Cardiac muscle cell (in vitro differentiated cells and primary cell): ENCODE measurements around the gene HOXB3. TPM values are rescaled to one million over a fixed set of nuclear protein-coding genes. Genes with fewer than 3 reads are reported as not detected.

Experiments used
- DNase-seq, 2 donors: peaks; one replicate each; pipeline versions ENCODE4 v3.0.0 to v3.0.0-alpha.2; 2010 to 2017; ENCODE audit warnings: low read depth in 1 of 2, low spot score in 1 of 2
- H3K27ac ChIP-seq: fragments of 200-600 bp; sonication (generic); 2 replicates; pipeline ENCODE4 v1.5.1; 2016
- H3K27me3 ChIP-seq: fragments of 200-600 bp; sonication (generic); 2 replicates; pipeline ENCODE4 v1.6.0; 2016; ENCODE audit warnings: control low read depth
- H3K36me3 ChIP-seq: fragments of 200-600 bp; sonication (generic); 2 replicates; pipeline ENCODE4 v1.5.1; 2016; ENCODE audit warnings: control low read depth
- H3K4me1 ChIP-seq: fragments of 200-600 bp; sonication (generic); 2 replicates; pipeline ENCODE4 v1.8.1; 2017; ENCODE audit warnings: low read depth, mild to moderate bottlenecking, mixed run types
- H3K4me3 ChIP-seq: fragments of 200-600 bp; sonication (generic); 2 replicates; pipeline ENCODE4 v1.5.1; 2016; ENCODE audit warnings: mild to moderate bottlenecking
- H3K9me3 ChIP-seq: fragments of 200-600 bp; sonication (generic); 2 replicates; pipeline ENCODE4 v1.5.1; 2017; ENCODE audit warnings: low read depth, mild to moderate bottlenecking, control low read depth
- polyA plus RNA-seq: library from polyadenylated mRNA; unstranded; fragments of >200 nt; fragmentation: Nextera tagmentation; extraction: Ambion mirVana; gene quantifications from 2 replicates; pipeline ENCODE4 v1.2.1, GENCODE V29; 2016
- total RNA-seq: library from RNA; depleted of rRNA; stranded (reverse); fragments of >200 nt; gene quantifications from 2 replicates; pipeline ENCODE4 v1.2.3, GENCODE V29; 2016
- TF ChIP-seq, protein P1 (sequence below): IDR thresholded peaks from 2 replicates; pipeline ENCODE4 v1.5.1; 2012; ENCODE audit warnings: low read depth, mild to moderate bottlenecking, low read length

HOXB3 gene
- total and polyA plus RNA-seq, 2 experiments from 2014 or later: 24.9 to 37.7 TPM

DNA sequence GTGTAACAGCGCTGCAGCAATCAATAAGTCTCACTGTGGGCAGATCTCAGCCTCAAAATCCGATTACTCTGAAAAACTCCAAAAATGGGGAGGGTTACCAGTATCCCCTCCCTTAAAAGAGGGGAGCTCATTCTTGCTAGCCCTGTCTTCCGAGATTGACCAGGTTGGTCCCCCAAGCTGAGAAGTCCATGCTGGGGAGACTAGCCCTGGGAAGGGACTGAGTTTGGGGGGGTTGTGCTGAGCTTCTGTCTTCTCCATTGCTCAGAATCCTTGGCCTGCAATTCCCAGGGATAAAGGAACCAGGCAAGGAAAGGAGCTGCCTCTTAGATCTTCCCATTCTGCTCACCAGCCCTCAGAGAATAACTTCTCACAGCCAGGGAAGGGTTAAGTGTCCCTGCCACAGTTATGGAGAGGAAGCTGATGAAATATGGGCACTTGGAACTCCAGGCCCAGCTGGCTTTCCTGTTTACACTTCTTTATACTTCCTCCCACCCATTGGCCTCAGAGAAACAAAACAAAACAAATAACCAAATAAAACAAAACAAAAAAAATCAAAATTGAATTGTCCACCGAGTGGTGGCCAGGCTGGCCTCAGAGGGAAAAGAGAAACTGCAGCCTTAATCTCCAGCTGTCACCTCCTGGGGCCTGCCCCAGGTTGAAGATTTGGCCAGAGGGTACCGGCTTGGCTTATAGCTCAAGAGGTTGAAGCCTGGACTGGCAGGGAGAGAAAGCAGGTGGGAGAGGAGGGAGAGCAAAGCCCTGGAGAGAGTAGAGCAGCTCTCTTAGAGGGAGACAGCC, 2.6 kb downstream of the HOXB3 start:
- Histone ChIP-seq H3K4me3 (no peak overlapping the region), H3K36me3 (no peaks in the 10 kb centered on the region), H3K27ac (no peak overlapping the region), H3K9me3 (no peaks in the 10 kb centered on the region), H3K27me3 (peaks cover 100% of the 10 kb centered on the region), H3K4me1 (peaks cover 6% of the 10 kb centered on the region)
- DNase-seq: no peak
- TF ChIP-seq, protein P1, sequence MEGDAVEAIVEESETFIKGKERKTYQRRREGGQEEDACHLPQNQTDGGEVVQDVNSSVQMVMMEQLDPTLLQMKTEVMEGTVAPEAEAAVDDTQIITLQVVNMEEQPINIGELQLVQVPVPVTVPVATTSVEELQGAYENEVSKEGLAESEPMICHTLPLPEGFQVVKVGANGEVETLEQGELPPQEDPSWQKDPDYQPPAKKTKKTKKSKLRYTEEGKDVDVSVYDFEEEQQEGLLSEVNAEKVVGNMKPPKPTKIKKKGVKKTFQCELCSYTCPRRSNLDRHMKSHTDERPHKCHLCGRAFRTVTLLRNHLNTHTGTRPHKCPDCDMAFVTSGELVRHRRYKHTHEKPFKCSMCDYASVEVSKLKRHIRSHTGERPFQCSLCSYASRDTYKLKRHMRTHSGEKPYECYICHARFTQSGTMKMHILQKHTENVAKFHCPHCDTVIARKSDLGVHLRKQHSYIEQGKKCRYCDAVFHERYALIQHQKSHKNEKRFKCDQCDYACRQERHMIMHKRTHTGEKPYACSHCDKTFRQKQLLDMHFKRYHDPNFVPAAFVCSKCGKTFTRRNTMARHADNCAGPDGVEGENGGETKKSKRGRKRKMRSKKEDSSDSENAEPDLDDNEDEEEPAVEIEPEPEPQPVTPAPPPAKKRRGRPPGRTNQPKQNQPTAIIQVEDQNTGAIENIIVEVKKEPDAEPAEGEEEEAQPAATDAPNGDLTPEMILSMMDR: no peak

DNA sequence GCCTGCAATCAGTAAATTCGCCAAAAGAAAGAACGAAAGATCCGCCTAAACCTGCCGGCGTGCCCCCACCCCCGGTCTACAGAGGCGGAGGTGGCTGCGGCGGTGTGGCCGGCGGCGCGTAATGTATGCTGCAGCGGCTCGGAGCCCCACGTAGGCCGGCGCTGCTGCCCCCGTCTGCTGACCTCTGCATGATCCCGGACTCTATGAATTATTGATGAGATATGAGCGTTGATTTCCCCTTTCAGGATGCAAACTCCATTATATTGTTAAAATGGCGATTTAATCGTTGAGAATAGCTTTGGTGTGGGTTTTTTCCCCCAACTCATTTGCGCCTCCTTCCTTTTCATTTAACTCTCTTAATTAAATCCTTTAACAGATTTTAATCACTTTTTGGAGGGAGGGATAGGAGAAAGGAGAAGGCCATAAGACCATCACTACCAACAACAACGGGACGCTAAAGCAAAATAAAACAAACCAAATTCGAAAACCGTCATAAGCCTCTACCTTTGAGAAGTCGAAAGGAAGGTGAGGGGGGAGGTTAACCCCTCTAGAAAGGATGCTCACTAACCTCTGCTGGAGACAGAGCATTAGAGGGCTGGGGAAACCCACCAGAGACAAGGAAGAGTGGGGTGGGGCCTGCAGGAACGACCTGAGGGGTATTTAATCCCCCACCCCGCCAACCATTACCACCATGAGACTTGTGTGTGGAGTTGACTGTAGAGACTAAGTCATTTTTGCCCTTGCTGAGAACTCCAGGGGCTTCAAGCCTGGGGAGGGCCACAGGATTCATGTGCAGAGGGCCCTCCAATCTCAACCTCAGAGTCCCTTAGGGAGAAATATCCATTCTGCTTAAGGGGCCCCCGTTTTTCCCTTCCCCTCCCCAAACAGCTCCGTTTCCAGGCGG, 3.4 kb downstream of the HOXB3 start:
- no peak overlapping the region for H3K27ac ChIP-seq
- no peaks in the 10 kb centered on the region for H3K9me3 ChIP-seq
- no peak overlapping the region for H3K4me3 ChIP-seq
- no peak for DNase-seq
- H3K4me1 ChIP-seq: peaks cover 6% of the 10 kb centered on the region
- peaks cover 100% of the 10 kb centered on the region for H3K27me3 ChIP-seq
- no peaks in the 10 kb centered on the region for H3K36me3 ChIP-seq
- TF ChIP-seq, protein P1: no peak

DNA sequence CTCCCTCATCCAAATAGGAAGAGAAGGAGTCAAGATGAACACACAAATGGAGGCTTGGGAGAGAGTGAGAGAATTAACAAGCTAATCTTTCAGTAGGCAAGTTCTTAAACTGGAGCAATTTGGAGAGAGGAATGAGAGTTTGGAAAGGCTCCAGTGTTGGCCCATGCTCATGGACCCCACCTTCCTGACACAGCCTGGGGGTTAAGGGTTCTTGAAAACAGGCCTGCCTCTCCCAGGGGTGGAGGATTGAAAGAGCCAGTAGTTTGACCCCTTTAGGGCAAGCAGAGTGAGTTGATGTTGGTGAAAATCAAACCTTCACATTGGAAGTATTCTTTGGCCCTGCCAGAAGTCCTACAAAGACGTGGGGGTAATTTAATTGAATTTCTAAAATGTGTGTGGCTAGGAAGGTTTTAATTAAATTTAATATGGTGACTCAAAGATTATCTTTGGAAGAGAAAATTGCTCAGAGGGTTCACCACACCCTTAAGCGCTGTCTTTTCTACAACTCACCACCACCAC, 5.8 kb downstream of the HOXB3 start:
- no peak overlapping the region for H3K4me3 ChIP-seq
- TF ChIP-seq, protein P1: no peak
- no peaks in the 10 kb centered on the region for H3K36me3 ChIP-seq
- no peak overlapping the region for H3K27ac ChIP-seq
- no peaks in the 10 kb centered on the region for H3K9me3 ChIP-seq
- H3K4me1 ChIP-seq: peaks cover 6% of the 10 kb centered on the region
- peaks cover 100% of the 10 kb centered on the region for H3K27me3 ChIP-seq
- DNase-seq: no peak

DNA sequence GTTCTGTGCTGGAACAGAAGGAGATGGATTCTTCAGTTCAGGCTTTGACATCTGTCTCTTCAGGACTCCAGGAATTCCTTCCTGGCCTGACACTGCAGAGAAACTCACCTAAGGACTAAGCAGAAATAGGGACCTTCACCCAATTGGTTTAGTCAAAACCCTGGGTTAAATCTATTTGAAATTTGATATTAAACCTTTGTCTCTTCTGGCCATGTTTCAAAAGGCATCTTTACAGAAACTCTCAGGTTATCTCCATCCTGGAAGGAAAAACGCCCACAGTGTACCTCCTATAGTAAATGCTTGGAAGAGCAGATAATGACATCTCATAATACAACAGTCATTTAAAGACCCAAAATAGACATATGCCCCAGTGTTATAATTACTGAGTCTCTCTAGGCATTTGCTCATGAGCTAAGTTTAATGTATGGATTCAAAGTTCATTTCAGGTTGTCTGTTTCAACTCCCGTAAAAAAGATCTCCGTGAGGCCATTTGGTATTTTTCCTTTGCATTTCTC, 6.3 kb downstream of the HOXB3 start:
- Histone ChIP-seq H3K4me3 (no peak overlapping the region), H3K4me1 (peaks cover 6% of the 10 kb centered on the region), H3K27ac (no peak overlapping the region), H3K9me3 (no peaks in the 10 kb centered on the region), H3K27me3 (peaks cover 100% of the 10 kb centered on the region), H3K36me3 (no peaks in the 10 kb centered on the region)
- no peak for DNase-seq
- TF ChIP-seq, protein P1: no peak

DNA sequence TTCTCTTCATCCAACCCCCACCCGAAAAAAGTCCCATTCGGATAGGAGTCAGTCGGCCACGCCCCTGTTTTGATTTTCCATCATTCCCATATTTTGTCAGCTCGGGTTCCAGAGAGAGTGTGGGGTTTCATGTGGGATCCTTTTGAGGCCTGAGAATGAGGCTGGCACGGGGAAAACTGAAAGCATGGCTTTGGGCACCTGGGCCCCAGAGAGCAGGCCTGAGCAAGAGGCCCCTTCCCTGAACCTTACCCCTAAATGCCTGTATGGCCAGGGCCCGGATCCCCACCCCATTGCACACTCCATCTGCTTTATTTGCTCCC, 7.3 kb downstream of the HOXB3 start:
- no peak for DNase-seq
- Histone ChIP-seq H3K27ac (no peak overlapping the region), H3K36me3 (no peaks in the 10 kb centered on the region), H3K9me3 (no peaks in the 10 kb centered on the region), H3K27me3 (peaks cover 97% of the 10 kb centered on the region), H3K4me3 (no peak overlapping the region), H3K4me1 (peaks cover 6% of the 10 kb centered on the region)
- TF ChIP-seq, protein P1: no peak
